Psoas muscle (tissue), 8 donors: Measurements from ENCODE around the gene PDCL2. TPM values are rescaled to one million over a fixed set of nuclear protein-coding genes. Genes with fewer than 3 reads are reported as not detected.
"Not testable (repeated sequence)": the region's sequence is repeated elsewhere in the genome, so short reads cannot be mapped to it uniquely, and the experiment has no call there.

Source experiments
- ATAC-seq, 4 donors: fragments of 200-7000 bp; cut with Tn5 transposase; one replicate each; pipeline ENCODE4 v1.9.1; 2020; ENCODE audit warnings: moderate library complexity in 3 of 4, mild to moderate bottlenecking in 2 of 4
- DNase-seq, 2 donors: peaks; one replicate each; pipeline ENCODE4 v3.0.0-alpha.2; 2020
- H3K27ac ChIP-seq: fragments of 200-600 bp; one replicate; pipeline ENCODE4 v1.8.0; 2022
- H3K27me3 ChIP-seq, 3 donors: fragments of 200-600 bp in 1 of 3; one replicate each; pipeline versions ENCODE4 v1.6.1 to v1.8.0; 2013 to 2022; ENCODE audit warnings: low read length in 2 of 3, mild to moderate bottlenecking in 2 of 3, moderate library complexity in 1 of 3; ENCODE audit not compliant: insufficient read depth in 3 of 3
- H3K36me3 ChIP-seq, 2 donors: fragments of 200-600 bp in 1 of 2; one replicate each; pipeline versions ENCODE4 v1.6.1 to v1.8.0; 2013 to 2022; ENCODE audit warnings: low read depth in 1 of 2, mild to moderate bottlenecking in 1 of 2, moderate library complexity in 1 of 2; ENCODE audit not compliant: insufficient read depth in 1 of 2
- H3K4me1 ChIP-seq: fragments of 200-600 bp; one replicate; pipeline ENCODE4 v1.8.0; 2022
- H3K4me3 ChIP-seq: fragments of 200-600 bp; one replicate; pipeline ENCODE4 v1.8.0; 2022; ENCODE audit warnings: mild to moderate bottlenecking
- H3K9me3 ChIP-seq: fragments of 200-600 bp; one replicate; pipeline ENCODE4 v1.8.0; 2022
- CTCF ChIP-seq: fragments of 200-600 bp; IDR thresholded peaks from one replicate; pipeline ENCODE4 v1.8.0; 2022; ENCODE audit warnings: antibody characterized with exemption
- WGBS, 3 donors: extraction: QIAGEN DNeasy Blood & Tissue Kit; methylation state at CpG; one replicate each; pipeline versions ENCODE4 v1.1.6 to v1.1.7; 2013; 5-methylcytosine and 5-hydroxymethylcytosine counted together
- intact Hi-C, 2 donors: fragments of 100-400 bp; cut with DNase I; formaldehyde crosslinking; loops; one replicate each; pipeline versions ENCODE4 v1.11.0 to v1.14.2; 2022
- polyA plus RNA-seq, 3 donors: library from polyadenylated mRNA; stranded (reverse); fragments of 200-250 nt; gene quantifications; one replicate each; pipeline ENCODE4 v1.2.3, GENCODE V29; 2013
- total RNA-seq, 4 donors: library from RNA; stranded (reverse); fragmentation: NEBNext Ultra II Directional in 2 of 4; extraction: Animal tissue kit (Norgen Biotek cat#: 25700) in 2 of 4; gene quantifications; one replicate each; pipeline versions ENCODE4 v1.2.1 to v1.2.4, GENCODE V29; 2021 to 2023
- donor health status: healthy with polysubstance abuse.
- donor health status: DM: no; HTN: no; CAD: no; lungs with moderate emphysema.
- donor health status: Bipolar disorder and iron deficiency.
- donor health status: healthy.
- donor health status: DM: yes; HTN: yes; CAD: no.
- donor health status: DM: no; HTN: no; CAD: no.
- donor health status: DM: no; HTN: no; CAD: no.
- donor health status: DM: yes; HTN: yes; CAD: no.

The PDCL2 gene
- total and polyA plus RNA-seq, 7 donors: not detected

- no peaks in the 10 kb centered on the region for H3K9me3 ChIP-seq
- ATAC-seq (no peak), DNase-seq (no peak)
- H3K4me3 ChIP-seq: no peak overlapping the region
- no peak overlapping the region for H3K27ac ChIP-seq
- 33 to 40% (median 34%) methylated on average over 7 of the region's 7 CpGs for WGBS, 3 donors
- H3K4me1 ChIP-seq: no peaks in the 10 kb centered on the region
- no peaks in the 10 kb centered on the region for H3K27me3 ChIP-seq
- intact Hi-C loops: no loop called here
- TF ChIP-seq CTCF: no peak
- H3K36me3 ChIP-seq: no peaks in the 10 kb centered on the region
These were observed 13.0 kb upstream of the PDCL2 start for GRCh38 chr4:55604996-55605395.

GRCh38 chr4:55600640-55601039 lies 8.6 kb upstream of the PDCL2 start:
- Histone ChIP-seq H3K27ac (no peak overlapping the region), H3K4me3 (no peak overlapping the region), H3K36me3 (no peaks in the 10 kb centered on the region), H3K9me3 (no peaks in the 10 kb centered on the region), H3K4me1 (no peaks in the 10 kb centered on the region), H3K27me3 (no peaks in the 10 kb centered on the region)
- ATAC-seq (no peak), DNase-seq (no peak)
- intact Hi-C loops: no loop called here
- TF ChIP-seq CTCF: no peak

- H3K27ac ChIP-seq: no peak overlapping the region
- no peak for TF ChIP-seq CTCF
- H3K4me3 ChIP-seq: no peak overlapping the region
- no peaks in the 10 kb centered on the region for H3K9me3 ChIP-seq
- no peaks in the 10 kb centered on the region for H3K36me3 ChIP-seq
- ATAC-seq (no peak), DNase-seq (no peak)
- intact Hi-C loops: no loop called here
- WGBS, 3 donors: 93 to 97% (median 95%) methylated on average over 2 of the region's 2 CpGs
- H3K4me1 ChIP-seq: no peaks in the 10 kb centered on the region
- no peaks in the 10 kb centered on the region for H3K27me3 ChIP-seq
These were observed 6.6 kb upstream of the PDCL2 start for GRCh38 chr4:55598641-55599040.

- intact Hi-C loops: no loop called here
- Histone ChIP-seq H3K4me3 (no peak overlapping the region), H3K27me3 (no peaks in the 10 kb centered on the region), H3K9me3 (peaks cover 9% of the 10 kb centered on the region), H3K27ac (no peak overlapping the region), H3K36me3 (no peaks in the 10 kb centered on the region), H3K4me1 (no peaks in the 10 kb centered on the region)
- WGBS, 3 donors: 86 to 95% (median 93%) methylated on average over 2 of the region's 2 CpGs
- ATAC-seq (no peak), DNase-seq (no peak)
- no peak for TF ChIP-seq CTCF
These were observed 3.9 kb downstream of the PDCL2 start for GRCh38 chr4:55588160-55588559.

- intact Hi-C loops, H3K4me3 ChIP-seq, DNase-seq, H3K27ac ChIP-seq, H3K27me3 ChIP-seq, H3K9me3 ChIP-seq, ATAC-seq, H3K4me1 ChIP-seq, H3K36me3 ChIP-seq: not testable (repeated sequence)
- WGBS, 3 donors: 83 to 98% methylated on average over 1 to 2 of the region's 2 CpGs; no CpG with 5 or more reads in 1 of the 3 donors
These were observed 9.3 kb downstream of the PDCL2 start for GRCh38 chr4:55582773-55583172.
